Inflammatory macrophage (primary cell): ENCODE results near the gene SSTR4.
A peak's percentile ranks its signal among the peaks of the same experiment; 100 is the strongest.

Experiments
- DNase-seq, 2 donors: peaks; one replicate each; pipeline ENCODE4 v3.0.0-alpha.2; 2020 to 2022

Gene SSTR4

GRCh38 chr20:23046431-23046830, 11.3 kb downstream of the SSTR4 start:
- no peak for DNase-seq

- no peak for DNase-seq
Observed at GRCh38 chr20:23047001-23047737, 12.1 kb downstream of the SSTR4 start.

- DNase-seq: no peak
Observed at GRCh38 chr20:23047738-23048214, 12.7 kb downstream of the SSTR4 start.

GRCh38 chr20:23048283-23049200, 13.4 kb downstream of the SSTR4 start:
- DNase-seq: peak; percentile 71 to 78

DNA sequence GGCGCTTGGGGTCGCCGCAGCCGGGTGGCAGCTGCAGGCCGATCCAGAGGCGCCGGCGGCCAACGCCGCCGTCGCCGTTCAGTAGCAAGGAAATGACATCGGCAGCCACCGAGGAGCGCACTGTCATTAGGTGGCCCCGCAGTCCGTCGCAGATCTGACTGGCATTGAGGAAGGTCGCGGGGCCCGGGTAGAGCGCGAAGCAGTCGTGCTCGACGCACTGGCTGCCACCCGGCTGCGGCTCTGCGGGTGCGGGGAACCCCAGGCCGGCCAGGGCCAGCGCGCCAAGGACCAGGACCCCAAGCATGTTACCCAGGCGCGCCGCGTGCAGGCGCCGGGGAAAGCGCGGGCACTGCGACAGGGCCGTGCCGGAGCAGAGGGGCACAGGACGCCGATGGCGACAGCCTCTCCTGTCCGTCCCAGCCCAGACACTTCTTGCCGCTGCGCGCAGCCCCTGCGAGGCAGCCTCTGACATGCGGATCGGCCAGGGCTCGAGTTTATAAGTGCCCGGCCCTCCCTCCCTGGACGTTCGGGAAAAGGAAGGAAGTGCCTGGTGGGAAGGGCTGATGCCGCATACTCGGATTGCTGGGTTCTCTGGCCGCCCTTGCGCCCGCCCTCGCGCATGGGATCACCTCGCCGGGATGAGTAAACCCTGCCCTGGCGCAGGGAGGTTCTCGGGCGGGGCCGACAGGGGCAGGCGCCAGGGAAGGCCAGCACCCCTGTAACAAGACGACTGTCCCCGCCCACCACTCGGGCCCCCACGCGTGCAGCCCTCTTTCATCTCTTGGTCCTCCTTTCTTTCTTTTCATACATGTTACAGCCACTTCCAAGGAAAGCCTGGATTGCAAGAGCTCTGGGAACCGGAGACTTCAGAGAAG, 14.3 kb downstream of the SSTR4 start, which contains the start of gene THBD:
Gene THBD (minus strand): TSS at position 472 of the 875 bp plus-strand sequence. CDS start 168 bp downstream, at position 304.
- peak; percentile 54 to 83 for DNase-seq

DNA sequence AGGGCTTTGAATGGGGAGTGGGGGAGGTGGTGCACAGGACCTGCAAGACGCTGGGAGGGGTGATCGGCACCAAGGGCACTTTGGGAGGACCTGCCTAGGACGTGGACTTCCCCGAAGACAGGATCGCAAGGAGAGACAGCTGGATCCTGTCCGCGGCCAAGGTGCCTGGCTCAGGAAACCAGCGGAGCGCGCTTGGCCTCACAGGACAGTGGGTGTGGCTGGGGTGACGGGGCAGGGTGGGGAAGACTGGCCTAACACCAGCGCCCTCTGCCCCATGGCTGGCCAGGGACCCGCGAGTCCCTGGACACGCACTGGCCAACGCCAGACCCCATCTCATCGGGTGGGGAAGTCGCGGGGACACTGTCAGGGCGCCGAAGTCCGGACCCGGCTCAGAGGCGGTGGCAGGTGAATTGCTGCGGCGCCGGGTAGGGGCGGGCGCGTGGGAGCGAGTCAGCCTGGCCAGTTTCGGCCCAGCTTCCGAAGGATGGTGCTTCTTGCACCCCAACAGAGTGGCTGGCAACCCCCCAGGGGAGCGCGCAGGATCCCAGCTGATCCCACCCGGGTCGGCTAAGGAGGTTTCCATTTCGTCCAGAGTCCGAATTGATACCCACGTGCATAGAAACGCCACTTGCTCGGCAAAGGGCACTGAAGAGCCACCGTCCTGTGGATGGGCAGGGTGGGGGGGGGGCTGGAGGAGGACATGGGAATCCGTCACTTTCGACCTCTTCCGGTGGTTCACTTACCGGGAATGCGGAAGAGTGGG, 15.1 kb downstream of the SSTR4 start:
- peak; percentile 14 to 46 for DNase-seq

DNA sequence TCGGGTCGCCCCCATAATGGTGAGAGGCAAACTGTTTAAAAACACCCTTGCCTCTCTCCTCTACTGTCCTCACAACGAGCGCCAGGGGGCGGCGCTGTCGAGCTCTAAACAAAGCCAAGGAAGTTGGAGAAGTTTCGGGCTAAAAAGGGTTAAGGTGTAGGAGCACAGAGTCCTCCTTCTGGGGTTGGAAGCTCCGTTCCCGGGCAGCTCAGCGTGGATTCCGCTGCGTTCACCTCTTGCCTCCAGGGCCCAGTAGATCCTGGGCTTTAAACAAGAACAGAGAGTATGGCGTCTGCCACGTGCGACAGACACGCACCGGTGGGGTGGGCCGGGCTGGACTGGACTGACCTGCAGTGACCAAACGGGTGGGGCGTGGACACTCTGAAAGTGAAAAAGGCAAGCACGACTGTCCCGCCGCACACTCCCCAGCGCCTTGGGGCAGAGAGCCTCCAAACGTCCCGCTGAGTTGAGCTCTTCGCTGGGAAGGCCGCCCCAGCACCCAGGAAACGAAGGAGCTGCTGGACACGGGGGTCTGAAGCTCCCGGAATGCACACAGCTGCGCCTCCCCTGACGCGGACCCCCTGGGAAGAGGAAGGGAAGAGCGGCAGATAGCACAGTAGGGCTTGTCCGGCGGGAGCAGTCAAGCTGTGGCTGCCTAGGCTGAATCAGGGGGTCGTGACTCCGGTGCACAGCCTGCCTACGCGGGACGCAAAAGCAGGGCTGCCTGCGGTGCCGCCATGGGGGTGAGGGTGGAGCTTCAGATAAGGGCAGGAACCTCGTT, 15.9 kb downstream of the SSTR4 start:
- peak; percentile 88 to 89 for DNase-seq

GRCh38 chr20:23052904-23053303, 17.8 kb downstream of the SSTR4 start:
- DNase-seq: no peak

GRCh38 chr20:23058240-23058639, 23.1 kb downstream of the SSTR4 start:
- DNase-seq: no peak

GRCh38 chr20:23059001-23059400, 23.9 kb downstream of the SSTR4 start:
- DNase-seq: no peak

DNA sequence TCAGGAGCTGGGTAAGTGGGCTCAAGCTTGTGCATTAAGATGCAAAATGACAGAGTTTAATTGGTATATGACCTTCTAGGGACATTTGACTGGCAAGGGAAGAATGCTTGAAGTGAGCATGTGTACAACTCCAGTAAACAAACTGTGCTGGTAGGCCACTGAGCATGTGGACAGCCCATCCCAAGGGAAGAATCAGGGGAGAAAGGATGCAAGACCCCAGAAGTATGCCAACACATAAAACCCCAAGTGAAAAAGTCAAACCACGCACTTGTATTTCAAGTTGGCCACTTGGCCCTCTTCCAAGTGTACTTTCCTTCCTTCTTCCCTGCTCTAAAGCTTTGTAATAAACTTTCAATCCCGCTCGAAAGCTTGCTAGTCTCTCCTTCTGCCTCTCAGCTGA, 24.7 kb downstream of the SSTR4 start:
- peak in 1 of 2 donors; percentile 20 for DNase-seq

DNA sequence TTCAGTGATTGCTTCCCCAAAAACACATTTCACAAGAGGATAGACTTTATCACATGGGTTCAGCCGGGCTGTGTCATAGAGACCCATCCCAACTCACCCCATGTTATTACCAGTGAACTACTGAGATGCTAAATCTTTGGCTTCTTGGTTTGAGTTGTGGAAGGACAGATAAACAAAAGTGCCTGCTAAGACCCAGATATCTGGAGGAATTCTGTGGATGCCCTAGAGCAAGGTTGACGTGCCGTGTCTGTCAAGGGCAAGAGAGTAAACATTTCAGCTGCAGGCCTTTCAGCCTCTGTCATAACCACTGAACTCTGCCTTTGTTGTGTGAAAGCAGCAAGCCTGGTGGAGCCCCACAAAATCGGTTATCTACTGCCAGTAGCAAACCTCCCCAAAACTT, 25.5 kb downstream of the SSTR4 start:
- DNase-seq: no peak

- no peak for DNase-seq
Observed at GRCh38 chr20:23061262-23061661, 26.1 kb downstream of the SSTR4 start.

DNA sequence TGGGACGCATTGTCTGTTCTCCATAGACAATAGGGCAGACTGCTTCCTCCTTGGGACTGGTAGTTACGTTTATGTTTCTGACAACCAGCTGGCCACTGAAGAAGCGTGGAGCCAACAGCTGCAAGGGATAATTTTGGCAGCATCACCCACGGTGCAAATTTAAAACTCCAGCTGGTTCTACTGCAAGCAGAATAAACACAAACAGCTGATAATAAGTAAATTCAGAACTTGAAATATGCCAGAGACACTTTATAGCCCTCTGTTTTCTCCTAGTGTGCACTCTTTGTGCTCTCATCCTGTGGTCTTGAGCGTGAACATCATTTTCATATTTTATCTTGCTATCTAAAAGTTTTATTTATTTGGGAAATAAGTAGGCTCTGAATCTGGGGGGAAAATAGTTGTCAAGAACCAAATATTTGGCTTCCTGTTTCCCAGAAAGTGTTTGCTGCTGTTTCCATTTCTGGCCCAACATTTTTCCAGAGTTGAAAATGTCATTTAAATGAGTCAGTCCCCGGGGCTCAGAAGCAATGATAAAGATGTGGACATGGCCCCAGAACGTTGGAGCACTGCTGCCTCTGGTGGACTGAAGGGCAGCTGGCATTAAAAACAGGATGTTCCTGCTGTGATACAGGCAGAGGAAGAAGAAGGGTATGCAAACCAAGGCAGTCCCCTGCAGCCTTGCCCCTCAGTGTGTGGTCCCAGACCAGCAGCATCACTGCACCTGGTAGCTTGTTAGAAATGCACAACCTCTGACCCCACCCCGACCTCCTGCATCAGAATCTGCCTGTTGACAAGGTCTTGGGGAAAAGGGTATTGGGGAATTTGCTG, 26.8 kb downstream of the SSTR4 start:
- peak; percentile 52 to 70 for DNase-seq

DNA sequence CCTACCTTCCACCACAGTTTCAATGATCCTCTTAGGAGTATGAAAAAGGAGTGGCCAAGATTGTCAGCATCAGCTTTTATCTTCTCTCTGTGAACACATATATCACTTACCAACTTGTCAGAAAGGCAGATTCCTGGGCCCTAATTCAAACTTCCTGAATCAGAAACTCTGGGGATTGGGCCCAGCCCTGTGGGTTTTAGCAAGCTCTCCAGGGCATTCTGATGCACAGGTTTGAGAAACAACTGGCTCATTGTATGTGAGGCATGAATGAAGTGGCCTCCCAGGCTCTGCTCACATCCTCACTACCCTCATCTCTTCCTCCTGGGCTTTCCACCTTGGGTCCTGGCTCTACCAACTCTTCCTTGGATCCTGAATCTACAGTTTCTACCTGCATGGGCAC, 27.5 kb downstream of the SSTR4 start:
- no peak for DNase-seq

- DNase-seq: no peak
Observed at GRCh38 chr20:23063168-23063567, 28.1 kb downstream of the SSTR4 start.

GRCh38 chr20:23063581-23063980, 28.5 kb downstream of the SSTR4 start:
- no peak for DNase-seq

GRCh38 chr20:23065266-23066201, 30.4 kb downstream of the SSTR4 start:
- no peak for DNase-seq

DNA sequence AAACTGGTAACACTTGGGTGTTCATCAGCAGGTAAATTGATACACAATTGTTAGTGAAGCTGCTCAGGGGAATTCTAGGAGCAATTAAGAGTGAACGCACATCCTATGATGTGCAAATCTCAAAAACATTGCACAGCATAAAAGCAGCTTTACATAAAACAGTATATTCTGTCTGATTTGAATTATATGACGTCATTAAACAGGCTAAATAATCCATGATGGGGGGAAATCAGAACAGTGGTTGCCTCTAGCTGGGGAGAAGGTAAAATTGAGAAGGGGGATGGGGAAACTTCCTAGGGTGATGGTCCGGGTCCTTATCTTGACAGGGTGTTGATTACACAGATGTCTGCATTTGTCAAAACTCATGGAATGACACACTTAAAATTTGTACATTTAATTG, 31.7 kb downstream of the SSTR4 start:
- DNase-seq: no peak
